Measurements from ENCODE around the gene CHP2.

- TF ChIP-seq CTCF (conservative IDR thresholded peaks at IDR 0.05) (no peak), ZFX (IDR thresholded peaks at IDR 0.05) (no peak)
Observed at GRCh38 chr16:23768581-23768980, 13.8 kb downstream of the CHP2 start.
